Epithelial cell of proximal tubule (primary cell): ENCODE data around the gene CDC42BPA. TPM values are rescaled to one million over a fixed set of nuclear protein-coding genes. Genes with fewer than 3 reads are reported as not detected.

Experiments used
- DNase-seq: peaks from one replicate; pipeline ENCODE4 v3.0.0-alpha.2; 2011; ENCODE audit warnings: low read depth
- H3K4me3 ChIP-seq: 2 replicates; pipeline ENCODE4 v1.5.1; 2011; ENCODE audit warnings: low read depth, mild to moderate bottlenecking, low read length
- CTCF ChIP-seq: conservative IDR thresholded peaks from 2 replicates; pipeline ENCODE4 v1.5.1; 2012; ENCODE audit warnings: low read depth, mild to moderate bottlenecking, low read length
- total RNA-seq: library from RNA; depleted of rRNA; stranded (reverse); fragments of >200 nt; gene quantifications from 2 replicates; pipeline ENCODE4 v1.2.3, GENCODE V29; 2015

The CDC42BPA gene
- total RNA-seq, 1 donor from 2014 or later, result 15.6 TPM

- H3K4me3 ChIP-seq, result no peak overlapping the region
- no peak for DNase-seq
- TF ChIP-seq CTCF, result no peak
Observed at GRCh38 chr1:227272428-227272827, 45.9 kb downstream of the CDC42BPA start.

GRCh38 chr1:227270554-227270953 is 47.7 kb downstream of the CDC42BPA start:
- DNase-seq, result no peak
- H3K4me3 ChIP-seq, result no peak overlapping the region
- TF ChIP-seq CTCF, result no peak

- no peak overlapping the region for H3K4me3 ChIP-seq
- no peak for TF ChIP-seq CTCF
- DNase-seq, result no peak
Observed at GRCh38 chr1:227268943-227269342, 49.3 kb downstream of the CDC42BPA start.

GRCh38 chr1:227265891-227266290 is 52.4 kb downstream of the CDC42BPA start:
- DNase-seq, result no peak
- no peak for TF ChIP-seq CTCF
- H3K4me3 ChIP-seq, result no peak overlapping the region

GRCh38 chr1:227263869-227264268 is 54.4 kb downstream of the CDC42BPA start:
- no peak for TF ChIP-seq CTCF
- no peak for DNase-seq
- H3K4me3 ChIP-seq, result no peak overlapping the region

GRCh38 chr1:227261501-227261900 is 56.8 kb downstream of the CDC42BPA start:
- H3K4me3 ChIP-seq, result no peak overlapping the region
- no peak for DNase-seq
- no peak for TF ChIP-seq CTCF

GRCh38 chr1:227260433-227260832 is 57.9 kb downstream of the CDC42BPA start:
- no peak for TF ChIP-seq CTCF
- no peak overlapping the region for H3K4me3 ChIP-seq
- no peak for DNase-seq
